ENCODE measurements around the gene CTNND2. TPM values are rescaled to one million over a fixed set of nuclear protein-coding genes. Genes with fewer than 3 reads are reported as not detected.

Gene CTNND2
- total and polyA plus RNA-seq, 2 donors (not counting 1 experiment from before 2014, with no cell fraction given): not detected

DNA sequence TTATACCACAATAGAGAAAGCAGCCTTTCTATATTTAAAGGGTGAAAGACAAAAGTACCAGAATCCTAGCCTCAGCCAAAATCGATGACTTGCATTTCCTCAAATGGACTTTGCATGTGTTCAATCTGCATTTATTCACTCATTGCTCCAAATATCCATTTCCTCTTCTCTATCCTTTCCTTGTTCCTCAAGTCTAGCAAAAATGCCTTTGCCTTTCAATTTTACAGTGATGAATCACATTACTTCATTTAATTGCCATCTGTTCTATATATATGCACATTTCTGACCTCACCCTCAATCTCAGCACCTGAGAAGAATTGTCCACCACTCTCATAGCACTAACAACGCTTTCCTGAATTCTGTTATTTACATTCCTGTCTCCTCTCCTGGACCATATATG lies 329.5 kb downstream of the CTNND2 start:
- H3K27me3 ChIP-seq (replicated peaks in 1 of 4; ENCODE audit: control extremely low read depth in 1 of 4, control insufficient read depth in 3 of 4, insufficient read depth in 4 of 4, low read length in 3 of 4): no peaks in the 10 kb centered on the region
- no peak overlapping the region for H3K4me3 ChIP-seq (ENCODE audit: control extremely low read depth in 1 of 5, extremely low read depth in 1 of 5, insufficient read depth in 1 of 5, low read depth in 2 of 5, low read length in 4 of 5)
- no peaks in the 10 kb centered on the region for H3K9me3 ChIP-seq (ENCODE audit: control extremely low read depth in 1 of 3, control insufficient read depth in 2 of 3, insufficient read depth in 1 of 3, low read length in 2 of 3)
- 64% methylated on average over 1 of the region's 2 CpGs for WGBS (ENCODE audit: insufficient coverage)
- H3K36me3 ChIP-seq (replicated peaks in 1 of 2; ENCODE audit: control extremely low read depth in 1 of 2, control insufficient read depth in 1 of 2, extremely low read depth in 1 of 2, insufficient read depth in 2 of 2, low read length in 1 of 2): no peaks in the 10 kb centered on the region
- no peak overlapping the region for H3K4me2 ChIP-seq (replicated peaks; ENCODE audit: low read depth, low read length, poor library complexity, severe bottlenecking)
- no peaks in the 10 kb centered on the region for H4K20me1 ChIP-seq (ENCODE audit: control insufficient read depth, insufficient read depth, low read length, poor library complexity, severe bottlenecking)
- POLR2A ChIA-PET: no interaction called here
- DNase-seq (no peak), ATAC-seq (ENCODE audit: low read depth) (no peak)
- H3K9ac ChIP-seq (ENCODE audit: low read length): no peak overlapping the region
- intact Hi-C loops (cut with micrococcal nuclease): no loop called here
- no peak overlapping the region for H3K27ac Mint-ChIP-seq
- TF ChIP-seq, protein P1, sequence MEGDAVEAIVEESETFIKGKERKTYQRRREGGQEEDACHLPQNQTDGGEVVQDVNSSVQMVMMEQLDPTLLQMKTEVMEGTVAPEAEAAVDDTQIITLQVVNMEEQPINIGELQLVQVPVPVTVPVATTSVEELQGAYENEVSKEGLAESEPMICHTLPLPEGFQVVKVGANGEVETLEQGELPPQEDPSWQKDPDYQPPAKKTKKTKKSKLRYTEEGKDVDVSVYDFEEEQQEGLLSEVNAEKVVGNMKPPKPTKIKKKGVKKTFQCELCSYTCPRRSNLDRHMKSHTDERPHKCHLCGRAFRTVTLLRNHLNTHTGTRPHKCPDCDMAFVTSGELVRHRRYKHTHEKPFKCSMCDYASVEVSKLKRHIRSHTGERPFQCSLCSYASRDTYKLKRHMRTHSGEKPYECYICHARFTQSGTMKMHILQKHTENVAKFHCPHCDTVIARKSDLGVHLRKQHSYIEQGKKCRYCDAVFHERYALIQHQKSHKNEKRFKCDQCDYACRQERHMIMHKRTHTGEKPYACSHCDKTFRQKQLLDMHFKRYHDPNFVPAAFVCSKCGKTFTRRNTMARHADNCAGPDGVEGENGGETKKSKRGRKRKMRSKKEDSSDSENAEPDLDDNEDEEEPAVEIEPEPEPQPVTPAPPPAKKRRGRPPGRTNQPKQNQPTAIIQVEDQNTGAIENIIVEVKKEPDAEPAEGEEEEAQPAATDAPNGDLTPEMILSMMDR (IDR thresholded peaks at IDR 0.05): no peak
- no peak for TF ChIP-seq EZH2 (IDR thresholded peaks at IDR 0.05; ENCODE audit: borderline replicate concordance, insufficient read depth, low read depth, low read length, poor library complexity, severe bottlenecking)
- CTCF ChIA-PET: no interaction called here
- H3K27ac ChIP-seq (ENCODE audit: low read length in 2 of 2): no peak overlapping the region
- H3K27me3 Mint-ChIP-seq: no peaks in the 10 kb centered on the region
- H2AFZ ChIP-seq (ENCODE audit: insufficient read depth, low read depth, low read length, poor library complexity, severe bottlenecking): no peak overlapping the region
- no peaks in the 10 kb centered on the region for H3K4me1 ChIP-seq (ENCODE audit: control insufficient read depth in 2 of 2, insufficient read depth in 2 of 2, low read length in 2 of 2)
- H3K79me2 ChIP-seq (ENCODE audit: control insufficient read depth, insufficient read depth, low read length): no peaks in the 10 kb centered on the region
- H3K4me3 Mint-ChIP-seq: no peak overlapping the region
- H3K4me1 Mint-ChIP-seq: no peaks in the 10 kb centered on the region
- no peaks in the 10 kb centered on the region for H3K9me3 Mint-ChIP-seq (ENCODE audit: insufficient read depth)

DNA sequence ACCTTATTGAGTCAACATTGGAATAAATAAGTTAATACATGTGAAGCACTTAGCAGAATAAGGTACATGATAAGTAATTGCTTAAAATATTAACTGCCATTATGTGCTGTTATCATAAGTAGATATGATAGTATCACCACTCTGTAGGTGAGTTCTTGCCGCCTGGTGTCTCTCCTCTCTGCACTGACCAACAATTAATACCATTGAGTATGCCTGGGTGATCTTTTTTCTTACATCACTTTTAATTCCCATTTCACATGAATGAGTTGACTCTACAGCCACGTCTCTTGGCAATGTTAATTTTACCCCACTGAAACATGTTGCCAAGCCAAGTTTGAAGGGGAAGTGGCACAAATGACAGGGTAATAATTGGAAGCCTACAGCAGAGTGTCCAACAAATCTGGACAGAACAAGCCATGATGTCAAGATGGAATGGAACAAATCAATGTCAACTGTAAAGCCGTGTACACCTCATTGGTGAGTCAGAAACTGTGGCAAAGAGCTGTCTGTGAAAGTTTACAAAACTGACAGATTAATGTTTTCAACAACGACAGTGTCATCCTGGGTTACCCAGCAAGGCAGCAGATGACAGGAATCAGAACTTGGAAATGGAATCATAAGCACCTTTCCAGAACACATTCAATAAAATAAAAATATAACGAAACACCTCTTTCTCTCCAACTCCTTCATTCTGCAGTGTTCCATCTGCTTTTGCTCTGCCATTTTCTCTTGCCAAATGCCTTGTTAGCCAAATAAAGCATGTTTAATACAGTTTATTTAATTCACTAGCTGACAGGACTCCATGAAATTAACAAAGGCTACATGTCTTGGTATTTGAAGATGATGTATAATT lies 330.9 kb downstream of the CTNND2 start:
- no peak for ATAC-seq (ENCODE audit: low read depth)
- Mint-ChIP-seq H3K27ac (no peak overlapping the region), H3K27me3 (no peaks in the 10 kb centered on the region), H3K4me1 (no peaks in the 10 kb centered on the region), H3K4me3 (no peak overlapping the region), H3K9me3 (ENCODE audit: insufficient read depth) (no peaks in the 10 kb centered on the region)
- TF ChIP-seq, protein P1 (IDR thresholded peaks at IDR 0.05): no peak
- no peak for TF ChIP-seq EZH2 (IDR thresholded peaks at IDR 0.05; ENCODE audit: borderline replicate concordance, insufficient read depth, low read depth, low read length, poor library complexity, severe bottlenecking)
- intact Hi-C loops (cut with micrococcal nuclease): no loop called here
- Histone ChIP-seq H3K4me2 (replicated peaks; ENCODE audit: low read depth, low read length, poor library complexity, severe bottlenecking) (no peak overlapping the region), H2AFZ (ENCODE audit: insufficient read depth, low read depth, low read length, poor library complexity, severe bottlenecking) (no peak overlapping the region), H3K36me3 (replicated peaks in 1 of 2; ENCODE audit: control extremely low read depth in 1 of 2, control insufficient read depth in 1 of 2, extremely low read depth in 1 of 2, insufficient read depth in 2 of 2, low read length in 1 of 2) (no peaks in the 10 kb centered on the region), H3K4me3 (ENCODE audit: control extremely low read depth in 1 of 5, extremely low read depth in 1 of 5, insufficient read depth in 1 of 5, low read depth in 2 of 5, low read length in 4 of 5) (no peak overlapping the region), H4K20me1 (ENCODE audit: control insufficient read depth, insufficient read depth, low read length, poor library complexity, severe bottlenecking) (no peaks in the 10 kb centered on the region), H3K9ac (ENCODE audit: low read length) (no peak overlapping the region), H3K27ac (ENCODE audit: low read length in 2 of 2) (no peak overlapping the region), H3K4me1 (ENCODE audit: control insufficient read depth in 2 of 2, insufficient read depth in 2 of 2, low read length in 2 of 2) (no peaks in the 10 kb centered on the region), H3K9me3 (ENCODE audit: control extremely low read depth in 1 of 3, control insufficient read depth in 2 of 3, insufficient read depth in 1 of 3, low read length in 2 of 3) (no peaks in the 10 kb centered on the region), H3K27me3 (replicated peaks in 1 of 4; ENCODE audit: control extremely low read depth in 1 of 4, control insufficient read depth in 3 of 4, insufficient read depth in 4 of 4, low read length in 3 of 4) (no peaks in the 10 kb centered on the region), H3K79me2 (ENCODE audit: control insufficient read depth, insufficient read depth, low read length) (no peaks in the 10 kb centered on the region)
- ChIA-PET CTCF (no interaction called here), POLR2A (no interaction called here)
- 90% methylated on average over 4 of the region's 5 CpGs for WGBS (ENCODE audit: insufficient coverage)
- DNase-seq: no peak
